ENCODE measurements around the gene DCC.

DCC gene

GRCh38 chr18:52903857-52904256 lies 563.9 kb downstream of the DCC start:
- no peak for DNase-seq (ENCODE audit: low read depth, low spot score)

- no peak for DNase-seq (ENCODE audit: low read depth, low spot score)
These were observed 567.7 kb downstream of the DCC start for GRCh38 chr18:52907543-52908308.

- DNase-seq (ENCODE audit: low read depth, low spot score) = no peak
These were observed 574.2 kb downstream of the DCC start for GRCh38 chr18:52914148-52914547.

- no peak for DNase-seq (ENCODE audit: low read depth, low spot score)
These were observed 580.7 kb downstream of the DCC start for GRCh38 chr18:52920665-52921064.

- DNase-seq (ENCODE audit: low read depth, low spot score) = no peak
These were observed 593.4 kb downstream of the DCC start for GRCh38 chr18:52933356-52933755.

- no peak for DNase-seq (ENCODE audit: low read depth, low spot score)
These were observed 596.9 kb downstream of the DCC start for GRCh38 chr18:52936931-52937330.

GRCh38 chr18:52937840-52938239 lies 597.8 kb downstream of the DCC start:
- no peak for DNase-seq (ENCODE audit: low read depth, low spot score)

GRCh38 chr18:52945552-52945951 lies 605.6 kb downstream of the DCC start:
- no peak for DNase-seq (ENCODE audit: low read depth, low spot score)

- no peak for DNase-seq (ENCODE audit: low read depth, low spot score)
These were observed 609.0 kb downstream of the DCC start for GRCh38 chr18:52948868-52949444.

- DNase-seq (ENCODE audit: low read depth, low spot score) = no peak
These were observed 610.2 kb downstream of the DCC start for GRCh38 chr18:52950155-52950554.

- DNase-seq (ENCODE audit: low read depth, low spot score) = no peak
These were observed 613.4 kb downstream of the DCC start for GRCh38 chr18:52953387-52953786.

- no peak for DNase-seq (ENCODE audit: low read depth, low spot score)
These were observed 623.5 kb downstream of the DCC start for GRCh38 chr18:52963481-52963880.

- DNase-seq (ENCODE audit: low read depth, low spot score) = no peak
These were observed 630.7 kb downstream of the DCC start for GRCh38 chr18:52970686-52971085.

- no peak for DNase-seq (ENCODE audit: low read depth, low spot score)
These were observed 631.1 kb downstream of the DCC start for GRCh38 chr18:52971097-52971496.

GRCh38 chr18:52979892-52980291 lies 639.9 kb downstream of the DCC start:
- DNase-seq (ENCODE audit: low read depth, low spot score) = no peak

- no peak for DNase-seq (ENCODE audit: low read depth, low spot score)
These were observed 651.2 kb downstream of the DCC start for GRCh38 chr18:52991246-52991645.

GRCh38 chr18:52992041-52992440 lies 652.0 kb downstream of the DCC start:
- DNase-seq (ENCODE audit: low read depth, low spot score) = no peak

GRCh38 chr18:52995875-52996274 lies 655.9 kb downstream of the DCC start:
- DNase-seq (ENCODE audit: low read depth, low spot score) = no peak

GRCh38 chr18:52999633-53000032 lies 659.6 kb downstream of the DCC start:
- no peak for DNase-seq (ENCODE audit: low read depth, low spot score)

- DNase-seq (ENCODE audit: low read depth, low spot score) = no peak
These were observed 664.8 kb downstream of the DCC start for GRCh38 chr18:53004798-53005197.

GRCh38 chr18:53018791-53019190 lies 678.8 kb downstream of the DCC start:
- no peak for DNase-seq (ENCODE audit: low read depth, low spot score)

- DNase-seq (ENCODE audit: low read depth, low spot score) = no peak
These were observed 685.2 kb downstream of the DCC start for GRCh38 chr18:53025247-53025646.

- DNase-seq (ENCODE audit: low read depth, low spot score) = no peak
These were observed 688.6 kb downstream of the DCC start for GRCh38 chr18:53028565-53028964.

GRCh38 chr18:53033128-53033527 lies 693.1 kb downstream of the DCC start:
- no peak for DNase-seq (ENCODE audit: low read depth, low spot score)
